OCI-LY7 (cell line): Measurements from ENCODE around the gene MNT. TPM values are rescaled to one million over a fixed set of nuclear protein-coding genes. Genes with fewer than 3 reads are reported as not detected.

Source experiments
- BruUV-seq: library from RNA; stranded (reverse); fragments of 400-500 nt; replicated peaks from 2 replicates; lab custom pipeline; 2021; lab: Mats Ljungman, UMichigan
- CTCF ChIA-PET: fragments of 300-600 bp; sonication (Branson Sonifier 250); formaldehyde crosslinking; loops from one replicate; lab custom pipeline; 2022; ENCODE audit warnings: antibody characterized with exemption; ENCODE audit not compliant: unreplicated experiment; lab: Charles Lee
- POLR2A ChIA-PET: fragments of 300-600 bp; sonication (Branson Sonifier 250); formaldehyde crosslinking; loops from one replicate; lab custom pipeline; 2022; ENCODE audit warnings: antibody characterized with exemption; lab: Charles Lee
- DNase-seq: peaks from one replicate; pipeline ENCODE4 v3.0.0-alpha.2; 2015; ENCODE audit warnings: low spot score
- H2AFZ ChIP-seq: fragments of 200-600 bp; sonication (generic), shearing (Covaris generic); 2 replicates; pipeline ENCODE4 v1.6.1; 2014; ENCODE audit warnings: mild to moderate bottlenecking, antibody characterized with exemption, low read length, moderate library complexity
- H3K27ac ChIP-seq: fragments of 200-600 bp; sonication (generic); 2 replicates; pipeline ENCODE4 v1.5.1; 2014; ENCODE audit warnings: mixed run types, low read depth, mild to moderate bottlenecking, moderate library complexity, low read length, inconsistent platforms; ENCODE audit not compliant: poor library complexity, severe bottlenecking
- H3K36me3 ChIP-seq: fragments of 200-600 bp; sonication (generic); 2 replicates; pipeline ENCODE4 v1.6.1; 2014; ENCODE audit warnings: mild to moderate bottlenecking, antibody characterized with exemption, low read length, moderate library complexity, mixed read lengths; ENCODE audit not compliant: insufficient read depth
- H3K4me1 ChIP-seq: fragments of 200-600 bp; sonication (generic); 2 replicates; pipeline ENCODE4 v1.5.1; 2014; ENCODE audit warnings: mild to moderate bottlenecking, low read length; ENCODE audit not compliant: insufficient read depth, poor library complexity, severe bottlenecking
- H3K4me2 ChIP-seq: fragments of 200-600 bp; sonication (generic); 2 replicates; pipeline ENCODE4 v1.6.1; 2014; ENCODE audit warnings: mild to moderate bottlenecking, low read length
- H3K4me3 ChIP-seq: fragments of 200-600 bp; sonication (generic); 2 replicates; pipeline ENCODE4 v1.5.1; 2014; ENCODE audit warnings: mild to moderate bottlenecking, low read depth, low read length; ENCODE audit not compliant: poor library complexity, severe bottlenecking
- H3K79me2 ChIP-seq: fragments of 200-600 bp; sonication (generic); 2 replicates; pipeline ENCODE4 v1.6.1; 2016; ENCODE audit warnings: low read depth, mild to moderate bottlenecking, low read length, moderate library complexity, mixed read lengths; ENCODE audit not compliant: insufficient read depth
- H3K9me2 ChIP-seq: fragments of 200-600 bp; sonication (generic); 2 replicates; pipeline ENCODE4 v1.6.1; 2016; ENCODE audit warnings: mild to moderate bottlenecking, low read length, mixed read lengths; ENCODE audit not compliant: insufficient read depth
- H3K9me3 ChIP-seq: fragments of 200-600 bp; sonication (generic); 2 replicates; pipeline ENCODE4 v1.6.1; 2014; ENCODE audit warnings: mild to moderate bottlenecking, mixed run types, low read length, mixed read lengths
- H4K20me1 ChIP-seq: fragments of 200-600 bp; sonication (generic); 2 replicates; pipeline ENCODE4 v1.6.1; 2014; ENCODE audit warnings: mild to moderate bottlenecking, antibody characterized with exemption, low read length, moderate library complexity, mixed read lengths; ENCODE audit not compliant: insufficient read depth
- CTCF ChIP-seq: fragments of 200-600 bp; sonication (generic); conservative IDR thresholded peaks from 2 replicates; pipeline ENCODE4 v1.5.1; 2014; ENCODE audit warnings: mild to moderate bottlenecking, antibody characterized with exemption, low read length, moderate library complexity, mixed read lengths
- EZH2phosphoT487 ChIP-seq: fragments of 200-600 bp; sonication (generic); IDR thresholded peaks from 2 replicates; pipeline ENCODE4 v1.6.1; 2018; ENCODE audit warnings: low read depth, borderline replicate concordance, mild to moderate bottlenecking, mixed run types, antibody characterized with exemption, low read length, moderate library complexity, mixed read lengths
- intact Hi-C: fragments of 100-400 bp; cut with micrococcal nuclease; formaldehyde crosslinking; loops from one replicate; pipeline ENCODE4 v1.10.0; 2022; ENCODE audit not compliant: unreplicated experiment
- total RNA-seq, 2 experiments: library from RNA; depleted of rRNA in 1 of 2; stranded (reverse); fragments of >200 nt in 1 of 2; shearing (Covaris generic) in 1 of 2; gene quantifications; 2 replicates each; pipeline ENCODE4 v1.2.3, GENCODE V29; 2014 to 2022

MNT gene
- total RNA-seq, 2 experiments from 2014 or later, result 22.2 to 60.0 TPM

- H3K9me3 ChIP-seq, result no peaks in the 10 kb centered on the region
- TF ChIP-seq EZH2phosphoT487, result no peak
- no peak for TF ChIP-seq CTCF
- no peak overlapping the region for H3K27ac ChIP-seq
- BruUV-seq, result no TSS peak
- no peaks in the 10 kb centered on the region for H3K4me1 ChIP-seq
- ChIA-PET POLR2A (no interaction called here), CTCF (no interaction called here)
- no peaks in the 10 kb centered on the region for H3K9me2 ChIP-seq
- no peak for DNase-seq
- intact Hi-C loops, result no loop called here
- no peak overlapping the region for H3K4me2 ChIP-seq
- H3K36me3 ChIP-seq, result peaks cover 63% of the 10 kb centered on the region
- H3K4me3 ChIP-seq, result no peak overlapping the region
- H3K79me2 ChIP-seq, result no peaks in the 10 kb centered on the region
- H2AFZ ChIP-seq, result no peak overlapping the region
- no peaks in the 10 kb centered on the region; the same call in 1 of the 2 replicates for H4K20me1 ChIP-seq
These were observed 13.7 kb upstream of the MNT start for GRCh38 chr17:2414446-2415064.

- Histone ChIP-seq H3K36me3 (peaks cover 43% of the 10 kb centered on the region), H3K4me2 (no peak overlapping the region), H3K4me1 (no peaks in the 10 kb centered on the region), H3K9me2 (no peaks in the 10 kb centered on the region), H4K20me1 (no peaks in the 10 kb centered on the region), H3K4me3 (no peak overlapping the region), H3K9me3 (no peaks in the 10 kb centered on the region), H3K79me2 (no peaks in the 10 kb centered on the region), H2AFZ (no peak overlapping the region), H3K27ac (no peak overlapping the region)
- POLR2A ChIA-PET, result no interaction called here
- intact Hi-C loops, result no loop called here
- DNase-seq, result no peak
- no TSS peak for BruUV-seq
- CTCF ChIA-PET, result no interaction called here
- no peak for TF ChIP-seq EZH2phosphoT487
These were observed 11.7 kb upstream of the MNT start for GRCh38 chr17:2412561-2413021.

GRCh38 chr17:2410951-2411350 is 10.1 kb upstream of the MNT start:
- TF ChIP-seq EZH2phosphoT487 (no peak), CTCF (no peak)
- Histone ChIP-seq H4K20me1 (no peaks in the 10 kb centered on the region), H3K9me2 (no peaks in the 10 kb centered on the region), H3K36me3 (peaks cover 31% of the 10 kb centered on the region), H3K9me3 (no peaks in the 10 kb centered on the region), H2AFZ (no peak overlapping the region), H3K4me1 (no peaks in the 10 kb centered on the region), H3K27ac (no peak overlapping the region), H3K4me3 (no peak overlapping the region), H3K79me2 (no peaks in the 10 kb centered on the region), H3K4me2 (no peak overlapping the region)
- BruUV-seq, result no TSS peak
- CTCF ChIA-PET, result no interaction called here
- DNase-seq, result no peak
- POLR2A ChIA-PET, result interaction anchor here (1.5 kb wide), 1 partner anchor 19 kb away, joined by 6 read pairs; no protein-coding TSS in a partner anchor
- intact Hi-C loops, result no loop called here
